HepG2 (cell line): ENCODE measurements around the gene SERPINB6. TPM values are rescaled to one million over a fixed set of nuclear protein-coding genes. Genes with fewer than 3 reads are reported as not detected.

Experiments
- BRD4 ChIP-seq: sonication (generic); formaldehyde crosslinking; IDR thresholded peaks from 2 replicates; pipeline ENCODE4 v1.4.0; 2020; ENCODE audit warnings: missing genetic modification reagents
- ELF3 ChIP-seq: IDR thresholded peaks from 2 replicates; pipeline ENCODE4 v1.6.1; 2016; ENCODE audit warnings: missing genetic modification reagents, missing compliant biosample characterization
- FOXK2 ChIP-seq: fragments of 450-650 bp; IDR thresholded peaks from 2 replicates; pipeline ENCODE4 v1.6.1; 2016
- GTF2F1 ChIP-seq: fragments of 150-350 bp; IDR thresholded peaks from 2 replicates; pipeline ENCODE4 v1.6.1; 2014; ENCODE audit warnings: low read length
- JUND ChIP-seq: sonication (generic); formaldehyde crosslinking; IDR thresholded peaks from 2 replicates; pipeline ENCODE4 v1.8.0; 2022; ENCODE audit warnings: mild to moderate bottlenecking, missing genetic modification reagents
- MTERF4 ChIP-seq: sonication (generic); formaldehyde crosslinking; IDR thresholded peaks from 2 replicates; pipeline ENCODE4 v1.8.0; 2023; ENCODE audit warnings: mild to moderate bottlenecking, missing genetic modification reagents
- NFKBIZ ChIP-seq: IDR thresholded peaks from 2 replicates; pipeline ENCODE4 v1.6.1; 2018; ENCODE audit warnings: missing genetic modification reagents, missing compliant biosample characterization
- NFRKB ChIP-seq: fragments of 450-650 bp; IDR thresholded peaks from 2 replicates; pipeline ENCODE4 v1.6.1; 2017
- POLR2AphosphoS5 ChIP-seq: IDR thresholded peaks from 2 replicates; pipeline ENCODE4 v1.6.1; 2012; ENCODE audit warnings: low read depth, low read length
- RAD21 ChIP-seq: fragments of 450-650 bp; formaldehyde crosslinking; IDR thresholded peaks from 2 replicates; pipeline ENCODE4 v1.5.0; 2020; ENCODE audit warnings: mild to moderate bottlenecking
- RARG ChIP-seq: sonication (generic); formaldehyde crosslinking; IDR thresholded peaks from 2 replicates; pipeline ENCODE4 v1.4.0; 2020; ENCODE audit warnings: low read depth, mild to moderate bottlenecking, missing genetic modification reagents
- SALL1 ChIP-seq: sonication (generic); formaldehyde crosslinking; IDR thresholded peaks from 2 replicates; pipeline ENCODE4 v1.8.0; 2022; ENCODE audit warnings: mild to moderate bottlenecking, missing genetic modification reagents
- SP5 ChIP-seq: IDR thresholded peaks from 2 replicates; pipeline ENCODE4 v1.6.1; 2016; ENCODE audit warnings: low read depth, borderline replicate concordance
- SRSF1 ChIP-seq: fragments of 200-400 bp; formaldehyde crosslinking; optimal IDR thresholded peaks from 2 replicates; pipeline ENCODE3; 2017; ENCODE audit warnings: mild to moderate bottlenecking, low read depth, low read length, moderate library complexity
- SRY ChIP-seq: sonication (generic); formaldehyde crosslinking; IDR thresholded peaks from 2 replicates; pipeline ENCODE4 v1.8.0; 2022; ENCODE audit warnings: mild to moderate bottlenecking, missing genetic modification reagents
- SUZ12 ChIP-seq: fragments of 150-350 bp; IDR thresholded peaks from 2 replicates; pipeline ENCODE4 v1.6.1; 2014; ENCODE audit warnings: low read depth, low read length
- TBX2 ChIP-seq: sonication (generic); formaldehyde crosslinking; IDR thresholded peaks from 2 replicates; pipeline ENCODE4 v1.5.0; 2020; ENCODE audit warnings: missing genetic modification reagents, mild to moderate bottlenecking, borderline replicate concordance
- TCF7 ChIP-seq: sonication (generic); IDR thresholded peaks from 2 replicates; pipeline ENCODE4 v1.6.1; 2016; ENCODE audit warnings: antibody characterized with exemption, low read depth
- UBTF ChIP-seq: sonication (generic); formaldehyde crosslinking; IDR thresholded peaks from 2 replicates; pipeline ENCODE4 v1.4.0; 2020; ENCODE audit warnings: mild to moderate bottlenecking, missing genetic modification reagents
- XBP1 ChIP-seq: sonication (generic); formaldehyde crosslinking; IDR thresholded peaks from 2 replicates; pipeline ENCODE4 v1.5.0; 2020; ENCODE audit warnings: missing genetic modification reagents
- YEATS2 ChIP-seq: sonication (generic); formaldehyde crosslinking; IDR thresholded peaks from 2 replicates; pipeline ENCODE4 v1.4.0; 2020; ENCODE audit warnings: missing genetic modification reagents, borderline replicate concordance
- ZBTB7B ChIP-seq: sonication (generic); formaldehyde crosslinking; IDR thresholded peaks from 2 replicates; pipeline ENCODE4 v1.4.0; 2020; ENCODE audit warnings: missing genetic modification reagents
- ZC3H4 ChIP-seq: sonication (generic); formaldehyde crosslinking; IDR thresholded peaks from 2 replicates; pipeline ENCODE4 v1.4.0; 2020; ENCODE audit warnings: missing genetic modification reagents, borderline replicate concordance
- ZFY ChIP-seq: sonication (generic); formaldehyde crosslinking; IDR thresholded peaks from 2 replicates; pipeline ENCODE4 v1.4.0; 2020; ENCODE audit warnings: missing genetic modification reagents
- ZNF329 ChIP-seq: sonication (generic); formaldehyde crosslinking; IDR thresholded peaks from 2 replicates; pipeline ENCODE4 v1.9.0; 2021; ENCODE audit warnings: low read depth, mild to moderate bottlenecking, missing genetic modification reagents
- ZNF563 ChIP-seq: sonication (generic); formaldehyde crosslinking; IDR thresholded peaks from 2 replicates; pipeline ENCODE4 v1.8.0; 2022; ENCODE audit warnings: mild to moderate bottlenecking, moderate library complexity, missing genetic modification reagents
- ZNF564 ChIP-seq: sonication (generic); formaldehyde crosslinking; IDR thresholded peaks from 2 replicates; pipeline ENCODE4 v1.8.1; 2023; ENCODE audit warnings: mild to moderate bottlenecking, missing genetic modification reagents
- ZNF577 ChIP-seq: sonication (generic); formaldehyde crosslinking; IDR thresholded peaks from 2 replicates; pipeline ENCODE4 v1.4.0; 2020; ENCODE audit warnings: mild to moderate bottlenecking, low read depth, missing genetic modification reagents, borderline replicate concordance
- ZNF703 ChIP-seq: sonication (generic); formaldehyde crosslinking; IDR thresholded peaks from 2 replicates; pipeline ENCODE4 v1.5.1; 2020; ENCODE audit warnings: missing genetic modification reagents, mild to moderate bottlenecking, moderate library complexity, borderline replicate concordance
- ZNF792 ChIP-seq: IDR thresholded peaks from 2 replicates; pipeline ENCODE4 v1.6.1; 2016
- polyA plus RNA-seq, 8 experiments: library from polyadenylated mRNA; depleted of rRNA in 3 of 8; stranded (reverse) in 7 of 8; unstranded in 1 of 8; fragments of >200 nt; fragmentation: Illumina TruSeq in 4 of 8; extraction: Trizol in 4 of 8; gene quantifications; 2 replicates each; pipeline versions ENCODE4 v1.2.1 to v1.2.3, GENCODE V29; 2011 to 2016; ENCODE audit warnings: low read depth in 4 of 8, missing spikeins in 1 of 8, mixed read lengths in 1 of 8; ENCODE audit not compliant: insufficient read depth in 1 of 8
- total RNA-seq, 5 experiments: library from RNA; depleted of rRNA; stranded (reverse); fragments of >200 nt; fragmentation: Illumina TruSeq; extraction: Trizol; gene quantifications; 2 replicates each; pipeline ENCODE4 v1.2.3, GENCODE V29; 2016; ENCODE audit warnings: low read depth in 1 of 5
- TF ChIP-seq, protein P1 (sequence below): sonication (generic); formaldehyde crosslinking; IDR thresholded peaks from 2 replicates; pipeline ENCODE4 v1.8.1; 2023; ENCODE audit warnings: missing genetic modification reagents, mild to moderate bottlenecking, borderline replicate concordance
- TF ChIP-seq, protein P2 (sequence below): IDR thresholded peaks from 2 replicates; pipeline ENCODE4 v1.6.1; 2016; ENCODE audit warnings: missing genetic modification reagents, missing compliant biosample characterization

The SERPINB6 gene
- total and polyA plus RNA-seq, 2 of the 13 experiments (the other 11 are each of a cell fraction or from before 2014, with no cell fraction given), result 38.2 to 61.3 TPM

- no peak for TF ChIP-seq SUZ12
- peak; percentile 57; the same call in 1 of the 2 replicates for TF ChIP-seq ZNF792 (CRISPR knock-in tag)
- TF ChIP-seq ZNF703 (CRISPR knock-in tag), result no peak
- peak; percentile 66 for TF ChIP-seq UBTF (CRISPR knock-in tag)
- no peak; the same call in 1 of the 2 replicates for TF ChIP-seq NFKBIZ (CRISPR knock-in tag)
- TF ChIP-seq RARG (CRISPR knock-in tag), result no peak
- TF ChIP-seq YEATS2 (CRISPR knock-in tag), result peak; percentile 75; the same call in 1 of the 2 replicates
- no peak for TF ChIP-seq ZNF564 (CRISPR knock-in tag)
- no peak for TF ChIP-seq ZNF577
- TF ChIP-seq ZC3H4 (CRISPR knock-in tag), result no peak
- TF ChIP-seq TCF7, result no peak
- no peak for TF ChIP-seq FOXK2
- TF ChIP-seq POLR2AphosphoS5, result no peak
- no peak for TF ChIP-seq BRD4 (CRISPR knock-in tag)
- TF ChIP-seq, protein P1, sequence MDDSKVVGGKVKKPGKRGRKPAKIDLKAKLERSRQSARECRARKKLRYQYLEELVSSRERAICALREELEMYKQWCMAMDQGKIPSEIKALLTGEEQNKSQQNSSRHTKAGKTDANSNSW (CRISPR knock-in tag), result no peak
- TF ChIP-seq TBX2 (CRISPR knock-in tag), result peak; percentile 74; the same call in 1 of the 2 replicates
- TF ChIP-seq ELF3 (CRISPR knock-in tag), result peak; percentile 37; the same call in 1 of the 2 replicates
- TF ChIP-seq JUND (CRISPR knock-in tag), result no peak
- no peak for TF ChIP-seq SRSF1
- TF ChIP-seq RAD21 (CRISPR knock-in tag), result peak; percentile 93
- TF ChIP-seq NFRKB, result no peak
- peak; percentile 73; the same call in 1 of the 2 replicates for TF ChIP-seq ZBTB7B
- TF ChIP-seq, protein P2, sequence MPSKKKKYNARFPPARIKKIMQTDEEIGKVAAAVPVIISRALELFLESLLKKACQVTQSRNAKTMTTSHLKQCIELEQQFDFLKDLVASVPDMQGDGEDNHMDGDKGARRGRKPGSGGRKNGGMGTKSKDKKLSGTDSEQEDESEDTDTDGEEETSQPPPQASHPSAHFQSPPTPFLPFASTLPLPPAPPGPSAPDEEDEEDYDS, result peak; percentile 53
- no peak for TF ChIP-seq ZNF563 (CRISPR knock-in tag)
- TF ChIP-seq XBP1 (CRISPR knock-in tag), result no peak
- no peak for TF ChIP-seq MTERF4
- TF ChIP-seq GTF2F1, result no peak
- no peak for TF ChIP-seq ZNF329 (CRISPR knock-in tag)
- TF ChIP-seq SRY (CRISPR knock-in tag), result no peak
- peak; percentile 87 for TF ChIP-seq SALL1 (CRISPR knock-in tag)
- peak; percentile 67; the same call in 1 of the 2 replicates for TF ChIP-seq ZFY (CRISPR knock-in tag)
- TF ChIP-seq SP5 (CRISPR knock-in tag), result peak; percentile 12; the same call in 1 of the 2 replicates
These were observed 18.7 kb downstream of the SERPINB6 start (continued) for GRCh38 chr6:2952557-2953095.
